Stimulated activated naive CD8-positive, alpha-beta T cell treated with anti-CD3 and anti-CD28 coated beads, Interleukin-15, amount 100 ng/mL, for 72 hours (primary cell): ENCODE results near the gene COL4A1.

Source experiments
- ATAC-seq: fragments of 150-1000 bp; cut with Tn5 transposase; 2 replicates; pipeline ENCODE4 v1.10.0; 2021; ENCODE audit warnings: mild to moderate bottlenecking, moderate library complexity
- DNase-seq, 2 donors: peaks; one replicate each; pipeline ENCODE4 v3.0.0; 2021 to 2022
- H3K27ac Mint-ChIP-seq, 2 donors: one replicate each; pipeline ENCODE4 v1.8.0; 2022; ENCODE audit warnings: mild to moderate bottlenecking in 2 of 2, mixed read lengths in 2 of 2, moderate library complexity in 2 of 2
- H3K27me3 Mint-ChIP-seq: one replicate; pipeline ENCODE4 v1.8.0; 2022; ENCODE audit warnings: mixed read lengths
- H3K4me1 Mint-ChIP-seq: one replicate; pipeline ENCODE4 v1.8.0; 2022; ENCODE audit warnings: mild to moderate bottlenecking, mixed read lengths
- H3K4me3 Mint-ChIP-seq, 2 donors: one replicate each; pipeline ENCODE4 v1.8.0; 2022; ENCODE audit warnings: mild to moderate bottlenecking in 2 of 2, mixed read lengths in 2 of 2, moderate library complexity in 1 of 2
- H3K9me3 Mint-ChIP-seq, 2 donors: one replicate each; pipeline ENCODE4 v1.8.0; 2022; ENCODE audit warnings: mixed read lengths in 2 of 2

The COL4A1 gene

DNA sequence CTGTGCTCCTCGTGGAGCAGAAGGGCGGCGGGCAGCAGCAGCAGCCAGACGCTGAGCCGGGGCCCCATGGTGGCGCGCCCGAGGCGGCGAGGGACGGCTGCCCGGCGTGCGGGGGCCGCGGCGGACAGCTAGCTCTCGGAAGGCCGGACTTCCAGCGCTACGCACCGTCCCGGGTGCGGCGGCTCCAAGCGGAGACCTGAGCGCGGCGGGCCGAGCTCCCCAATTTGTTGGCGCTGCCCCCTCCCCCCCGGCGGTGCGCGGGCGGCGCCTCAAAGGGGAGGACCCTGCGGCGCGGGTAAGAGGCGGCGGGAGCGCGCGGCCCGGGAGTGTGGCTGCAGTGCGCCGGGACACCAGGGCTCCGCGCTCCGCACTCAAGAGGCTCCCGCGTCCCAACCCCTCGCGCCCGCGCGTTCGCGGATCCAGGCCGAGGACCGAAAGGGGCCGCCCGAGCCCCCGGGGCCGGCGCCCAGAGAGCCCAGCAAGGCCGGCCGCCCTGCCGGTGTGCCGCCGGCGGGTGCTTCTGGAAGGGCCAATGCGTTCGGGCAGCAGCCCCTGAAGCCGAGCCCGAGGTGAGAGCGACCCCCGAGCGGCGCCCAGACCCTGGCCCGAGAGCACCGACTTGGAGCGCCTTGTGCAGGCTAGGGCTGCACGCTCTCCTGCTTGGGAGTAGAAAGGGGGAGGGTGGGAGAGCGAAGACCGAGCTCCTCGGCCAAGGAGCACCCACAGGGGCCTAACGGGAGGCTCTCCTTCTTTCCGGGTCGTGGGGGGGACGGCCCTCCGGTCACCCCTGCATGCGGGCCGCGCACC, at the start of gene COL4A1, which contains the start of gene COL4A2:
Gene COL4A1, minus strand, starts transcription at position 198 of the 807 bp plus-strand sequence. Its CDS starts 130 bp downstream, at position 68.
Gene COL4A2, plus strand, starts transcription at position 325 of the 807 bp plus-strand sequence. CDS start 620 bp downstream, outside the sequence.
- Mint-ChIP-seq H3K9me3 (no peaks in the 10 kb centered on the region), H3K4me1 (peaks cover 18% of the 10 kb centered on the region), H3K27me3 (peaks cover 92% of the 10 kb centered on the region), H3K27ac (no peak within 1 kb of the TSS), H3K4me3 (peak within 1 kb of the TSS in 1 of 2 donors; percentile 21)
- DNase-seq: no peak
- no peak for ATAC-seq

GRCh38 chr13:110356362-110356761, 49.4 kb upstream of the COL4A1 start:
- peaks cover 22% of the 10 kb centered on the region for H3K27me3 Mint-ChIP-seq
- H3K27ac Mint-ChIP-seq: no peak overlapping the region

DNA sequence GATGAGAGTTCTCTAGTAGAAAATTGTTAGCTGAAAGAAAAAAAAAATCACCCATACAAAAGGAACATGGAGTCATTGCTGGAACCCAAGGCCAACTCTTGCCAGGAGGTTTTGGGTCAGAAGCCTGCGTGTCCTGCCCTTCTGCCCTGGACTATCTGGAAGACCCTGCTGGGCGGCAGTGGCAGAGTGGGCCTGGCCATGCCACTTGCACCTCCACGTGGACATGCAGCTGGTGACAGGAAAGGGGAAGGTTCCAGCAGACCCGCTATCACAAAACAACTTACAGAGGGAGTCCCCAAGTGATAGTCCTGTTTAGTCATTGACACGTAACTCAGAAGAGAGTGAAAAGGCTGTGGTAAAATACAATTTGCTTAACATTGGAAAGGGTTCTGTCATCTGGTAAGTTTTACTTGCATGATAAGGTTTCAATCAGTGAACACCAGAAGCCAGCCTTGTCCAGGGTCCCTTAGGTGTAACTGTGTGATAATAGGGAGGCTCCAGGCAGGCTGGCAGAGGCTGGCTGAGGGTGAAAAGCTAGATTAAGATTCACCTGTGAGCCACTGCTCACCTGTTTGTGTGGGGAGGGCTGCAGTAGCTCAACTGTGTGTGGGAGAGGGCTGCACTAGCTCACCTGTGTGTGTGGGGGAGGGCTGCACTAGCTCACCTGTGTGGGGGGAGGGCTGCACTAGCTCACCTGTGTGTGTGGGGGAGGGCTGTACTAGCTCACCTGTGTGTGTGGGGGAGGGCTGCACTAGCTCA, 47.9 kb upstream of the COL4A1 start:
- Mint-ChIP-seq H3K9me3 (no peaks in the 10 kb centered on the region), H3K27ac (peak overlapping the region in 1 of 2 donors; percentile 9), H3K4me3 (no peak overlapping the region), H3K27me3 (peaks cover 23% of the 10 kb centered on the region), H3K4me1 (peaks cover 8% of the 10 kb centered on the region)
- DNase-seq (no peak), ATAC-seq (peak; percentile 45)

More at GRCh38 chr13:110356362-110356761, 49.4 kb upstream of the COL4A1 start:
- Mint-ChIP-seq H3K4me1 (peaks cover 8% of the 10 kb centered on the region), H3K4me3 (no peak overlapping the region), H3K9me3 (no peaks in the 10 kb centered on the region)
- ATAC-seq (no peak), DNase-seq (no peak)

GRCh38 chr13:110354123-110354627, 47.2 kb upstream of the COL4A1 start:
- Mint-ChIP-seq H3K27ac (no peak overlapping the region), H3K27me3 (peaks cover 27% of the 10 kb centered on the region), H3K4me1 (peaks cover 8% of the 10 kb centered on the region), H3K4me3 (no peak overlapping the region), H3K9me3 (no peaks in the 10 kb centered on the region)
- ATAC-seq: no peak
- no peak for DNase-seq

DNA sequence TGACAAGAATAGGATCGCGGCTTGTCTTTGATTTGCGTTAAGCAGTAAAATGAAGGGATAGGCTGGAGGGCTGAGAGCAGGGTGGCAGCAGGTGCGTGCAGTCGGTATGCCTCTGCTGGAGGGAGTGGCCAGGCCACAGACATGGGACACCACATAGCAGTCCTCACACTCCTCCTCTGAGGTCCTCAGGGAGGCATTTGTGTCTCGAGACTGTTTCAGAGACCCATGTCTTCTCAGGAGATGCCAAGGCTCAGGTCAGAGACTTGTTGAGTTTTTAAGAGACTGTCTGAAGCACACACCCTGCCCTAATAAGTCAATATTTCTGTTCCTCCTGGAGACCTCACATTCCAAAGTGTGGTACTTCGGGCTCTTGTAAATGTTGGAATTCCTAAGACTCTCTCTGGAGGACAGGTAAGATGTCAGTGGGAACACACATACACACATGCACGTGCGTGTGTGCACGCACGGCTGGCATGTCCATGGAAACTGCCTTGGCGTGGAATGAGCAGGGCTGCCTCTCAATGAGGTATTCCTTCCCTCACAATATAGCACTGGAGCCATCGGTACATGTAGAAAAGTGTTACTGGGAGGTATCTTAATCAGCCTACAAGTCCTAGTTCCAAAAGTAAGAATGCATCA, 46.5 kb upstream of the COL4A1 start:
- DNase-seq (no peak), ATAC-seq (no peak)
- H3K4me3 Mint-ChIP-seq: no peak overlapping the region
- no peaks in the 10 kb centered on the region for H3K9me3 Mint-ChIP-seq
- H3K27ac Mint-ChIP-seq: no peak overlapping the region
- H3K4me1 Mint-ChIP-seq: peaks cover 8% of the 10 kb centered on the region
- peaks cover 30% of the 10 kb centered on the region for H3K27me3 Mint-ChIP-seq

- H3K27ac Mint-ChIP-seq: no peak overlapping the region
- H3K9me3 Mint-ChIP-seq: no peaks in the 10 kb centered on the region
- H3K27me3 Mint-ChIP-seq: peaks cover 37% of the 10 kb centered on the region
- ATAC-seq (no peak), DNase-seq (no peak)
- H3K4me3 Mint-ChIP-seq: no peak overlapping the region
- H3K4me1 Mint-ChIP-seq: peaks cover 8% of the 10 kb centered on the region
These were observed 45.8 kb upstream of the COL4A1 start for GRCh38 chr13:110352735-110353134.

GRCh38 chr13:110351636-110352420, 44.9 kb upstream of the COL4A1 start:
- ATAC-seq (no peak), DNase-seq (no peak)
- Mint-ChIP-seq H3K4me3 (no peak overlapping the region), H3K27me3 (peaks cover 40% of the 10 kb centered on the region), H3K27ac (no peak overlapping the region), H3K4me1 (peaks cover 8% of the 10 kb centered on the region), H3K9me3 (no peaks in the 10 kb centered on the region)

DNA sequence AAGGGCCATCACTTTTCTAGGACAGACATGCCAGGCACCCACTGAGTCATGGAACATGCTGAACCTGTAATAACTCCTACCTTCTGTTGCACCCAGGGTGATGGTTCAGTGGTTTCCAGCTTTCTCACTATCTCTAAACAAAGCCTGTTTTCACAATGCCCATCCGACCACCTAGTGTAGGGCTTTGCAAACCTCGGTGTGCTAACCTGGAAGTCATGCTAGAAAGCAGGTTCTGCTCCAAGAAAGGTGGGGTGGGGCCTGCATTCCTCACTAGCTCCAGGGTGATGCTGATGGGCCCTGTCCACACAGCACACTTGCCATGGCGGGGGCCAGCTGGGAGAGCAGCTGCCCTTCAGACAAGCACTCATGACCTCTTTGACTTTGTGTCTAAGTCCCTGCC, 43.6 kb upstream of the COL4A1 start:
- Mint-ChIP-seq H3K27me3 (peaks cover 40% of the 10 kb centered on the region), H3K4me3 (no peak overlapping the region), H3K9me3 (no peaks in the 10 kb centered on the region), H3K4me1 (peaks cover 8% of the 10 kb centered on the region), H3K27ac (no peak overlapping the region)
- DNase-seq (no peak), ATAC-seq (no peak)

DNA sequence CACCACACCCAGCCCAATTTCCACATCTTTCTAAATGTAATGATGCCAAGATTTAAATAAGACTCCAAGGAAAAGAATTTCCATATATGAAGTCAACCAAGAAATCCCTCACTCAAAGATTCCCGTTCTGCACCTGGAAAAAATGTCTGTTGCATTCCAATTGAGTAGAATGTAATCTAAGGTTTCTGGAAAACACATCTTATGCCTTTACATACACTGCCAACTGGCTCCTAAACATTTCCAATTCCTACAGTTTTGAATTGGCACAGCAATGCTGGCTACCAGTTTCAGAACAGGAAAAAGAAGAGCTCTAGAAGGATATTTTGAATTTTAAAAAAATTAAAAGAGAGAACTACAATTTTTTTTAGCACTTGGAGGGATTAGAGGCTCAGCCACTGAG, 43.1 kb upstream of the COL4A1 start:
- no peak for DNase-seq

GRCh38 chr13:110349239-110349638, 42.3 kb upstream of the COL4A1 start:
- no peak for DNase-seq
- H3K9me3 Mint-ChIP-seq: no peaks in the 10 kb centered on the region
- H3K4me3 Mint-ChIP-seq: no peak overlapping the region
- no peak for ATAC-seq
- H3K4me1 Mint-ChIP-seq: no peaks in the 10 kb centered on the region
- H3K27me3 Mint-ChIP-seq: peaks cover 40% of the 10 kb centered on the region
- H3K27ac Mint-ChIP-seq: no peak overlapping the region

More for the DNA sequence above, 43.1 kb upstream of the COL4A1 start:
- Mint-ChIP-seq H3K27me3 (peaks cover 40% of the 10 kb centered on the region), H3K27ac (no peak overlapping the region), H3K4me3 (no peak overlapping the region), H3K9me3 (no peaks in the 10 kb centered on the region), H3K4me1 (peaks cover 6% of the 10 kb centered on the region)
- no peak for ATAC-seq

GRCh38 chr13:110348309-110349105, 41.5 kb upstream of the COL4A1 start:
- no peak overlapping the region for H3K4me3 Mint-ChIP-seq
- DNase-seq (no peak), ATAC-seq (no peak)
- no peaks in the 10 kb centered on the region for H3K4me1 Mint-ChIP-seq
- no peaks in the 10 kb centered on the region for H3K9me3 Mint-ChIP-seq
- no peak overlapping the region for H3K27ac Mint-ChIP-seq
- H3K27me3 Mint-ChIP-seq: peaks cover 36% of the 10 kb centered on the region

DNA sequence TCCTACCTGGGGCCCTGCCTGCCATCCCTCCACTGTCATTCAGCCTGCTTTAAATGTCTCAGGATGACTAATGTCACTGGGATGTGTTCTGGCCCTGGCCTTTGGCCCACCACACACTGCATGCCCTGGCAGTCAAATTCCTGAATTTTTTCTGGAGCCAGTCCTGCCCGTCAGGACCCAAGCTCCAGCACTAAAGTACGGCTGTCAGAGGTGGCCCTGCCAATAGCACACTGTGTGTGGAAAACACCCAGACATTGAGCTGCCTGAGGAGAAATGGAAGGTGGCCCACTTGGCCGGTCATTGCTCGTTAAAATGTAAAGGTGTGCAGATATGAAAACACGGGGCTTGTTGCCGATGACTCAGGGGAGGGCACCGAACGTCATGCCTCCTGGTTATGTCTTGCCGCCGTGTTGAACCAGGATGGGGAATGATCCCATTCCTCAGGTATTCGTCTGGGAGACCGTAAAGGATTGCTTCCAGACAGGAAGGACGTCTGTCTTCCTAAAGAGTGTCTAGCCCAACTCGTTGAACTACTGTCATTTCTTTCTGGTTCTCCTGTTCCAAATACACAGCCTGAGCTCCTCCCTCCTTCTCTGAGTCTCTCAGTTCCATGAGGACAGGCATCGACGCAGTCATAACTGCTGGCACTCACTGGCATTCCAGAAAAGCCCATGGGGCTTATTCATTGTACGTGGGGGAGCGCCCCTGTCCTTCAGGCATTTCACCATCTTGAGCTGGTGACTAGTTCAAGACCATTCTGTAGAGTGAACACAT, 40.8 kb upstream of the COL4A1 start:
- Mint-ChIP-seq H3K9me3 (no peaks in the 10 kb centered on the region), H3K4me3 (no peak overlapping the region), H3K27me3 (peaks cover 41% of the 10 kb centered on the region), H3K4me1 (no peaks in the 10 kb centered on the region), H3K27ac (no peak overlapping the region)
- DNase-seq: no peak
- no peak for ATAC-seq

DNA sequence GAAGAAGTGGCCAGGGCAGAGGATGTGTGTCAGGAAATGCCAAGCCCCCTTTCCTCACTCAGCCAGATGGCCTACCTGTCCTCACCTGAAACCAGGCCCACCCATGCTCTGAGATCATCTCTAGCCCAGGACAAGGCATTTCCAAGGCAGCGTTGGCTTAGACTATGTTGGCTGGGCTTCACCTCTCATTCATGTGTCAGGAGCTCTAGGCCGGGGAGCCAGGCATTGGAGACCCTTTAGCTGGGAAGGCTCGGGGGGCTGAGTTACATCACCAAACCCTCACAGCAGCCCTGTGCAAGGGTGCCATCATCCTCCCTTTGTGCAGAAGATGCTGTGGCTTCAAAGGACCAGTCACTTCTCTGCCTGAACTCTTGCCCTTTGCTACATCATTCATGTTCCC, 40.1 kb upstream of the COL4A1 start:
- Mint-ChIP-seq H3K27ac (peak overlapping the region in 1 of 2 donors; percentile 52), H3K4me3 (no peak overlapping the region), H3K4me1 (no peaks in the 10 kb centered on the region), H3K27me3 (peaks cover 47% of the 10 kb centered on the region), H3K9me3 (no peaks in the 10 kb centered on the region)
- ATAC-seq: peak; percentile 24
- no peak for DNase-seq

GRCh38 chr13:110346661-110347067, 39.7 kb upstream of the COL4A1 start:
- no peaks in the 10 kb centered on the region for H3K9me3 Mint-ChIP-seq

More at GRCh38 chr13:110346661-110347067, 39.7 kb upstream of the COL4A1 start:
- ATAC-seq (peak; percentile 5), DNase-seq (no peak)
- H3K4me1 Mint-ChIP-seq: peaks cover 3% of the 10 kb centered on the region
- H3K27me3 Mint-ChIP-seq: peaks cover 48% of the 10 kb centered on the region
- H3K4me3 Mint-ChIP-seq: no peak overlapping the region
- H3K27ac Mint-ChIP-seq: no peak overlapping the region
